IPS-18c (cell line): ENCODE results near the gene CARD8.
"Not testable (repeated sequence)": the region's sequence is repeated elsewhere in the genome, so short reads cannot be mapped to it uniquely, and the experiment has no call there.

Experiments used
- H3K4me3 ChIP-seq: 2 replicates; pipeline ENCODE4 v1.7.0; 2013; ENCODE audit warnings: low read depth, mild to moderate bottlenecking, low read length, moderate library complexity; ENCODE audit not compliant: insufficient read depth
- H3K9me3 ChIP-seq: one replicate; pipeline ENCODE4 v1.6.1; 2013; ENCODE audit warnings: mild to moderate bottlenecking, low read length, moderate library complexity; ENCODE audit not compliant: control insufficient read depth, insufficient read depth

The CARD8 gene

GRCh38 chr19:48239582-48240141 is 16.1 kb downstream of the CARD8 start:
- no peak overlapping the region for H3K4me3 ChIP-seq
- no peaks in the 10 kb centered on the region for H3K9me3 ChIP-seq

GRCh38 chr19:48239120-48239519 is 16.6 kb downstream of the CARD8 start:
- H3K9me3 ChIP-seq = no peaks in the 10 kb centered on the region
- H3K4me3 ChIP-seq = no peak overlapping the region

GRCh38 chr19:48237057-48237456 is 18.7 kb downstream of the CARD8 start:
- H3K4me3 ChIP-seq = no peak overlapping the region
- no peaks in the 10 kb centered on the region for H3K9me3 ChIP-seq

- Histone ChIP-seq H3K4me3 (no peak overlapping the region), H3K9me3 (no peaks in the 10 kb centered on the region)
Measured at GRCh38 chr19:48230555-48231129, 25.1 kb downstream of the CARD8 start.

GRCh38 chr19:48221628-48222027 is 34.1 kb downstream of the CARD8 start:
- Histone ChIP-seq H3K4me3 (no peak overlapping the region), H3K9me3 (no peaks in the 10 kb centered on the region)

- H3K4me3 ChIP-seq = not testable (repeated sequence)
Measured at GRCh38 chr19:48220784-48221183, 34.9 kb downstream of the CARD8 start.

GRCh38 chr19:48218997-48219396 is 36.7 kb downstream of the CARD8 start:
- no peaks in the 10 kb centered on the region for H3K9me3 ChIP-seq
- H3K4me3 ChIP-seq = no peak overlapping the region

More at GRCh38 chr19:48220784-48221183, 34.9 kb downstream of the CARD8 start:
- not testable (repeated sequence) for H3K9me3 ChIP-seq

- Histone ChIP-seq H3K9me3 (no peaks in the 10 kb centered on the region), H3K4me3 (no peak overlapping the region)
Measured at GRCh38 chr19:48216933-48217332, 38.8 kb downstream of the CARD8 start.

GRCh38 chr19:48213959-48214358 is 41.8 kb downstream of the CARD8 start:
- Histone ChIP-seq H3K4me3 (no peak overlapping the region), H3K9me3 (no peaks in the 10 kb centered on the region)

GRCh38 chr19:48210005-48210404 is 45.7 kb downstream of the CARD8 start:
- Histone ChIP-seq H3K4me3 (no peak overlapping the region), H3K9me3 (no peaks in the 10 kb centered on the region)

GRCh38 chr19:48206397-48207093 is 49.2 kb downstream of the CARD8 start:
- Histone ChIP-seq H3K9me3 (no peaks in the 10 kb centered on the region), H3K4me3 (no peak overlapping the region)

GRCh38 chr19:48203794-48204628 is 51.7 kb downstream of the CARD8 start:
- Histone ChIP-seq H3K4me3 (peak overlapping the region; percentile 55), H3K9me3 (no peaks in the 10 kb centered on the region)

GRCh38 chr19:48203222-48203793 is 52.4 kb downstream of the CARD8 start:
- Histone ChIP-seq H3K4me3 (peak overlapping the region; percentile 43; the same call in 1 of the 2 replicates), H3K9me3 (no peaks in the 10 kb centered on the region)

- Histone ChIP-seq H3K9me3 (peaks cover 2% of the 10 kb centered on the region), H3K4me3 (no peak overlapping the region)
Measured at GRCh38 chr19:48196933-48197665, 58.6 kb downstream of the CARD8 start.

- no peak overlapping the region for H3K4me3 ChIP-seq
Measured at GRCh38 chr19:48196321-48196763, 59.4 kb downstream of the CARD8 start.

GRCh38 chr19:48194844-48195830 is 60.6 kb downstream of the CARD8 start:
- no peak overlapping the region for H3K4me3 ChIP-seq

More at GRCh38 chr19:48196321-48196763, 59.4 kb downstream of the CARD8 start:
- peaks cover 2% of the 10 kb centered on the region for H3K9me3 ChIP-seq

More at GRCh38 chr19:48194844-48195830, 60.6 kb downstream of the CARD8 start:
- peaks cover 2% of the 10 kb centered on the region for H3K9me3 ChIP-seq
